GM18502 (cell line): ENCODE measurements around the gene CLEC14A.
A peak's percentile ranks its signal among the peaks of the same experiment; 100 is the strongest.

ENCODE experiments used
- ATAC-seq: cut with Tn5 transposase; IDR thresholded peaks from one replicate; pipeline ENCODE4 v1.9.1; 2021; ENCODE audit warnings: mild to moderate bottlenecking; ENCODE audit not compliant: unreplicated experiment, poor library complexity

Gene CLEC14A, protein sequence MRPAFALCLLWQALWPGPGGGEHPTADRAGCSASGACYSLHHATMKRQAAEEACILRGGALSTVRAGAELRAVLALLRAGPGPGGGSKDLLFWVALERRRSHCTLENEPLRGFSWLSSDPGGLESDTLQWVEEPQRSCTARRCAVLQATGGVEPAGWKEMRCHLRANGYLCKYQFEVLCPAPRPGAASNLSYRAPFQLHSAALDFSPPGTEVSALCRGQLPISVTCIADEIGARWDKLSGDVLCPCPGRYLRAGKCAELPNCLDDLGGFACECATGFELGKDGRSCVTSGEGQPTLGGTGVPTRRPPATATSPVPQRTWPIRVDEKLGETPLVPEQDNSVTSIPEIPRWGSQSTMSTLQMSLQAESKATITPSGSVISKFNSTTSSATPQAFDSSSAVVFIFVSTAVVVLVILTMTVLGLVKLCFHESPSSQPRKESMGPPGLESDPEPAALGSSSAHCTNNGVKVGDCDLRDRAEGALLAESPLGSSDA

DNA sequence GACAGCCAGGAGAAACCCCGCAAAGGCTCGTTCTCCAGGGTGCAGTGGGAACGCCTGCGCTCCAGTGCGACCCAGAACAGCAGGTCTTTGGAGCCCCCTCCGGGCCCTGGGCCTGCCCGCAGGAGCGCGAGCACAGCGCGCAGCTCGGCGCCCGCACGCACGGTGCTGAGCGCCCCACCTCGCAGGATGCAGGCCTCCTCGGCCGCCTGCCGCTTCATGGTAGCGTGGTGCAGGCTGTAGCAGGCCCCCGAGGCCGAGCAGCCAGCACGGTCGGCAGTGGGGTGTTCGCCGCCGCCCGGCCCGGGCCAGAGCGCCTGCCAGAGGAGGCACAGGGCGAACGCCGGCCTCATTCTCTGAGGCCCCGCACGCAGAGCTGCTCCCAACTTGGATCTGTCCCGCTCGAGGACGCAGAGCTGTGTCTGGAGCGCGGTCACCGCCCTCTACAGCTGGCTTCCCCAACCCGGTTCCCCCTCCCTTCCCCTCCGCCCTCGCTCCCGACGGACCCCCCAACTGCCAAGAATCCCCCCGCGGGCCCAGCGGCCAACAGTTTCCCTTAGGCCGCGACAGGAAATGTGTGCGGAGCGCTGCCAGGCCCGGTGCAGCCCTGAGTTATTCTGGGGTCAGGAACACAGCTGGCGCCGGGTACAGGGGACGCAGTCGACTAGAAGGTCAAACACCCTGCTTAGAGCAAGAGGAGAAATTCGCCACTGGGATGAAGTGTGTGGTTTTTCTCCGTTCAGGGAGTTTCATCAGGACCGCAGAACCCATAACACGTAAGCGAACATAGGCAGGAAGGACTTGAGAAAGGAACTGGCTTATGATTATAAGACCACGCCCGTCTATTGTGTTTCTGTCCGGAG is at the start of gene CLEC14A:
TSS of gene CLEC14A (minus strand) at position 421 of the 860 bp plus-strand sequence. CDS start at position 350, 71 bp downstream.
- peak; percentile 49 for ATAC-seq

- ATAC-seq: no peak
Observed at GRCh38 chr14:38302966-38303365, 47.1 kb upstream of the CLEC14A start.

DNA sequence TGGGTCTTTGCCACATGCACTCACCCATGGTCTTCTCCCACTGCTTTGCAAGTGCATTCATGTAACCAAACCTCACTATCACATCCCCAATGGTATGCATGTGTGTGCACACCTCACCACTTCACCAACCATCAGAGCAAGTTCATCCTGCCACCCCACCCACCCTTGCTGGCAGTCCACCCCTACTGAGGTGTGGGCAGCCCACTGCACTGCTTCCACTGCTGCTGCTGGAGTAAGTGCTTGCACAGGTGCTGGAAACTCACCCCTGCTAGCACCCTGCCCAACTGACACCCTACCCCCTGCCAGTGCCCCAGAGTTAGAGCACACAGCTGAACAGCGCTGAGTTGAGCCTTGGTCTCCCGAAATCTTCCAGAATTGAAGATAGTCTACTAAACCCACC is 46.1 kb upstream of the CLEC14A start:
- no peak for ATAC-seq

- no peak for ATAC-seq
Observed at GRCh38 chr14:38297681-38298080, 41.8 kb upstream of the CLEC14A start.

- ATAC-seq: no peak
Observed at GRCh38 chr14:38291681-38292467, 36.0 kb upstream of the CLEC14A start.

DNA sequence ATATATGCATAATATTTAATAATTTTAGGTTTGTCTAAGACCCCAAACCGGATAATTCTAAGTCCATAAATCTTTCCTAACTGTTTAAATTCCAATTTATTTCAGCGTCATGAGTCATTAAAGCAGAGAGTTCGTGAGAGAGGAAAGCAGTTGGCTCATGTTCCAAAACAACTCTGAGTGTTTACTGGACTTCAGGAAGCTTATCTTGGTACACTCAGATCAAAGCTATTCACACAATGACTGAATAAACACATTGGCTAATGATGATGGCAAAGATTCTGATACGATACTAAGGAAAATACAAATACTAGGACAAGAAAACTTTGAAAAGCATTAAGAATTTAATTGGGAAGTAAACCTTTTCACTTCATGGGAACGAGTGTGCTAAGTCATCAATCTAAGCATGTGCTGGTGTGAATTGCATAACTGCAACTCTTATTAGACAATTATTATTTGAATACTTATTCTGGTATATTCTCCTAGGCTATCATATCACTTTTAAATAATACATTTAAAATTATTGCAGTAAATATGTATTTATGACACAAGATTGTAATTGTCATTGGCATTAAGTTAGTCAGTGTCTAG is 34.8 kb upstream of the CLEC14A start:
- ATAC-seq: no peak

DNA sequence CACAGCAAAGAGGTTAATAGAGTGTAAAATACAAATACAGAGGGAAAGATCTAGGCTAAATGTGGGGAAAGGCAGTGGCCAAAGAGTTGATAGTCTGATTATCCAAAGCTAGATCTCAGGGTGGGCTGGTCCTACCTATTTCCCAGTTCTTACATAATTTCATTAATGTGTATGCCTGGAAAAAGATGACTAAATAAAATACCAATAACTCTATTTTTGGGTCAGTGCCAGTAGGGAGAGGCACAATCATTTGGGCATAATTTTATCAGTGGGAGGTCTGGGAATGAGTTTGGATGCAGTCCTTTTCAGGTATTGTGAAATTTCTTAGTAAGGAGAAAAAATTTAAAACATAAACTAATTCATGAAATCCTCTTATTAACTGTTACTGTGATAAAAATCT is 30.6 kb upstream of the CLEC14A start:
- ATAC-seq: no peak

DNA sequence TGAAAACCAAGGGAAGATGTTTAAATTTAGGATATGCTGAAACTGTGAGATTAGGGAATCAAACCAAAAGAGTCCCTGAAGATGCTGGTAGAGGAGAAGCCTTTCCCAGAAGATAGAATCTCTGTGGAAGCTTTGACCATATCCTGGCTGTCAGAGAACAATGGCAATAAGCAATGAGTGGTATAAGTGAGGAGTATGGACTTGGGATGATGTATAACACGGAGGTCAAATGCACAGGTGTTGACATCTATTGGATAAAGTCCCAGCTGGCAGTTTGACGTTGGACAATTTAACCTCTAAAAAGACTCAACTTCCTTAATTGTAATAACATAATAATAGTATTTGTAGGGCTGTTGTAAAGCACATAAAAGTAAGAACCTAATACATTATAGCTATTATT is 30.1 kb upstream of the CLEC14A start:
- ATAC-seq: no peak

GRCh38 chr14:38282936-38283335 is 27.0 kb upstream of the CLEC14A start:
- no peak for ATAC-seq

GRCh38 chr14:38280081-38280480 is 24.2 kb upstream of the CLEC14A start:
- no peak for ATAC-seq

- no peak for ATAC-seq
Observed at GRCh38 chr14:38279572-38279971, 23.7 kb upstream of the CLEC14A start.

DNA sequence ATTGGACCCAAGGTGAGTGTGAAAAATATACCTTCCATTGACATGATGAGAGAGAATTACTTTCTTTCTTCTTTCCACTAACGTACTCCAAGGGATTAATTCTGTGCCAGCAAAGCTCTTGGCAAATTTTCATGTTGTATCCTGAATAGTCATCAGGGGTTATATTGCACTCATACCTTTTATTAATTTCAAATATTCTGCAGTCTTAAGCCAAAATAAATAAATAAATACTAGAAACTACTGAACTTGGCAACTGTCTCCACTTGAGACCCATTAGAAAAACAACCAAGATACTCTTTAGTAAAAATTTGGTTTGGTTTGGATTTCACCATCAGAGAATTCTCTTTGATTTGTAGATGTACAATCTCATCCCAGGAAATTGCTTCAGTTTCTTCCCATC is 22.1 kb upstream of the CLEC14A start:
- ATAC-seq: no peak

GRCh38 chr14:38262844-38263243 is 7.0 kb upstream of the CLEC14A start:
- no peak for ATAC-seq

GRCh38 chr14:38261620-38262019 is 5.7 kb upstream of the CLEC14A start:
- no peak for ATAC-seq

DNA sequence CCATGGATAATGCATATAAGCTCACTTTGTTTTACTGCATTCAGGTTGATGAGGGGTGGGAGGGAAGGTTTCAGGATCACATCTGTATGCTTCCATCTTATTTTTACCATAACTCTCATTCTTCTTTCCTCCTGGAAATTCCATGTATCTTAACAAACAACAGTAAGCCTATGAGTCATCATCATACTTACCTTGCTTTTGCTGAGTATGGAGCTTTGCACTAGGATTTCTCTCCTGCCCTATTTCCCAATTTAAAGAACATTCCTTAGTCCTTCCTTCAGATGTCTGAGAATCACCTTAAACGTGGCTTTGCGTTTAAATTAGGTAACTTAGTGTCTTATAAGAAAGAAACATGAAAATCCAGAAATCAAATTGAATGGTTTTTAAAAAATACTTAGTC is 1.6 kb upstream of the CLEC14A start:
- ATAC-seq: no peak

GRCh38 chr14:38256533-38256840 is 594 bp upstream of the CLEC14A start:
- ATAC-seq: no peak

DNA sequence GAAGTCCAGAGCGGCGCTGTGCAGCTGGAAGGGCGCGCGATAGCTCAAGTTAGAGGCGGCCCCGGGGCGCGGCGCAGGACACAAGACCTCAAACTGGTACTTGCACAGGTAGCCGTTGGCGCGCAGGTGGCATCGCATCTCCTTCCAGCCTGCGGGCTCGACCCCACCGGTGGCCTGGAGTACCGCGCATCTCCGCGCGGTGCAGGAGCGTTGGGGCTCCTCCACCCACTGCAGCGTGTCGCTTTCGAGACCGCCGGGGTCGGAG is 553 bp downstream of the CLEC14A start:
- ATAC-seq: peak; percentile 9

GRCh38 chr14:38254571-38255407 is 1.1 kb downstream of the CLEC14A start:
- no peak for ATAC-seq

DNA sequence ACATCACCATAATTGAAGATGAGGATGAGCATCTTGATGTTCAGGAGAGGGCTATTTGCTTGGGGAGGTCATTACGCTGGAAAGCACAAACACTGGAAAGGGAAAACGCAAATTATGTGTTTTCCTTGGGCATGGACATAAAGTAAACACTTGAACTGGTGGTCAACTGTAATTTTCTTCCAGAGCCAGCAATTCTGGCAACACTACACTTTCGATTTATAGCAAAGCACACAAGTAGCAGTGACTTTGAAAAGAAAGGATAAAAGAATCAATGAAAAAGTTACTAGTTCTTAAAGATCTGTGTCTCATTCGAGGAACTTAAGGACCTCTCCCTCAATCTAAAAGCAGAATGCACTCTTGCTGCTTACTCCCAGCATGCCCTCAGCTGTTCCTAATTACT is 2.2 kb downstream of the CLEC14A start:
- no peak for ATAC-seq
